SK-MEL-5 (cell line): ENCODE measurements around the gene INO80D. TPM values are rescaled to one million over a fixed set of nuclear protein-coding genes. Genes with fewer than 3 reads are reported as not detected.
"Not testable (repeated sequence)": the region's sequence is repeated elsewhere in the genome, so short reads cannot be mapped to it uniquely, and the experiment has no call there.

Source experiments
- DNase-seq: peaks from one replicate; pipeline ENCODE4 v3.0.0-alpha.2; 2016; ENCODE audit warnings: low read depth, low spot score
- in situ Hi-C: cut with HindIII; loops from 2 replicates; pipeline ENCODE4 v1.10.0; 2016; ENCODE audit warnings: low sequenced_read_pairs, high pct_unique_total_duplicates, low pct_unique_long_range_greater_than_20kb
- total RNA-seq: library from RNA; depleted of rRNA; stranded (reverse); fragments of >200 nt; shearing (Covaris generic); gene quantifications from 2 replicates; pipeline ENCODE4 v1.2.3, GENCODE V29; 2014

The INO80D gene
- total RNA-seq, 1 experiment from 2014 or later, result 6.8 TPM

DNA sequence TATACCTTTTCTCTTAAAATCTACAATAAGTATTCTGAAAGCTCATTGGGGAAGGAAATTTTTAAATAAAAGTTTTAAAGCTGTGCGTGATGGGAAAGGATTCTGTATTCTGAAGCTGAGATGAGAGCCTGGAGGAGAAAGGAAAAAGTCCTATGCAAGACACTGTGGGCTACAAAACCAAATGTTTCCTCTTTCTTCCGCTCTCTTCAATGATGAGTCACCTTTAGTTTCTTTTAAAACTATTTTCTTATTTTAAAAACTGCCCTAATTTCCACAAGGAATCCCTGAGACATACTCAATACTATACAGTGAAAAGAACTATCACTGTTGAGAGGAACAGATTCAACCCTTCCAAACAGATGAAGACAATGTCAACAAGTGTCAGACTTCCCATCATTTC is 87.4 kb downstream of the INO80D start:
- in situ Hi-C loops, result no loop called here
- DNase-seq, result no peak

DNA sequence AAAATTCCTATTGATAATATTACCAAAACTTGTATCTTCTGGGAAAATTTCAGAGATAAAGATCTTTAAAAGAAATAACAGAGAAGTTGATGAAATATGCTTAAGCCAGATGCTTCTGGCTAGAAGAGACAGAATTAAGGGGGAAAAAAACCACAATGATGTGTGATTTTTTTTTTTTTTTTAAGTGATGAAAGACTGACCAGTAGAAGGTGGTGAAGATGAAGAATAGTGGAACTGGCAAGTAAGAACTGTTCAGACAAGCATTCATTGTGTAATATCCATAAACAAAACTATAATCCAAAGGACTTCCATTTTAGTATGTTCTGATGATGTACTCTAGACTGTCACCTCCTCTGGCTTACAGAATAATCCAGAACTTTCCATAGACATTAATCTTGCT is 89.8 kb downstream of the INO80D start:
- DNase-seq, result no peak
- in situ Hi-C loops, result no loop called here

DNA sequence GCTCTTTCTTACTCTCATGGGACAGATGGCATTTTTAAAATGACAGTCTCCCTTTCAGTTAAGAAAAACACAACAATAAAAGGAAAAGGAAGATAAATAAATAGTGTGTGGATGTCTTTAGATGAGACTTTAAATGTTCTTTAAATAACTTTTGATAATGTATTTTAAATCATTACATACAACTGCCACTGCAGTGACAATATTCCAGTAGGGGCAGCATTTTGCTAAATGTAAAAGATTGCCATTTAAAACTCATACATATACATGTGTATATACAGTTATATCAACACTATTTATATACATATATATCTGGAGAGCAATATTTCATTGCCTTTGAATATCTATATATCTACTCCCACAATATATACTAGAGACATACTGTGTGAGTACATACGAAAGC is 90.7 kb downstream of the INO80D start:
- DNase-seq, result no peak
- in situ Hi-C loops, result no loop called here

DNA sequence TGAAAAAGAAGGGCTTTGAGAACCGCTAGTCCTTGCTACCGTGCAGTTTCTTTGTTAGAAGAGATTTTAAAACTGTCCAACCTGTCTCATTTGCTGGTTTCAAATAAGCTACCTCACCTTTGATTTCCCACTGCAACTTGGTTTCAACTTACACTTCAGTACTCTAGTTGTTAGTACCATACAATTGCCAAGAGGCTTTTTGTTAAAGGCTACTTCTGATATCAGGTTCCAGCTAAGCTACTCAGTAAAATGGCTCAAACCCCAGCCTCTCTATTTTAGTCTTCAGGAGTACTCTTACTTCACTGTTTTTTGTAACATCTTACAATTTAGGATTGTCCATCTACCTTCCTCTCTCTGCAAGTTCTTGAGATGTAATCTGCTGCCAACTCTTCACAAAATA is 91.6 kb downstream of the INO80D start:
- in situ Hi-C loops, result no loop called here
- no peak for DNase-seq

DNA sequence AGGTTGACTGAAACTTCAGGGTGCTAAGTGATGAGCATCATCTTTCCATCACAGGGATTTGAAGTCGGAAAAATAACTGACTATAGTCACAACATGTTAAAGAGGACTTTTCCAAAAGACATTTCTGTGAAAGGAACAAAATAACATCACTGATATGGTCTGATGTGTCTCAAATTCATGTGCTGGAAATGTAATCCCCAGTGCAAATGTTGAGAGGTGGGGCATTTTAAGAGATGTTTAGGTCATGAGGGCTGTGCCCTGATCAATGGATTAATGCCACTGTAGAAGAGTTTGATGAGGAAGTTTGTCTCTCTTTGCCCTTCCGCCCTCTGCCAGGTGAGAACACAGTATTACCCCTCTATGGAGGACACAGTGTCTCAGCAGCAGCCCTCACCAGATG is 95.9 kb downstream of the INO80D start:
- in situ Hi-C loops, result no loop called here
- no peak for DNase-seq

DNA sequence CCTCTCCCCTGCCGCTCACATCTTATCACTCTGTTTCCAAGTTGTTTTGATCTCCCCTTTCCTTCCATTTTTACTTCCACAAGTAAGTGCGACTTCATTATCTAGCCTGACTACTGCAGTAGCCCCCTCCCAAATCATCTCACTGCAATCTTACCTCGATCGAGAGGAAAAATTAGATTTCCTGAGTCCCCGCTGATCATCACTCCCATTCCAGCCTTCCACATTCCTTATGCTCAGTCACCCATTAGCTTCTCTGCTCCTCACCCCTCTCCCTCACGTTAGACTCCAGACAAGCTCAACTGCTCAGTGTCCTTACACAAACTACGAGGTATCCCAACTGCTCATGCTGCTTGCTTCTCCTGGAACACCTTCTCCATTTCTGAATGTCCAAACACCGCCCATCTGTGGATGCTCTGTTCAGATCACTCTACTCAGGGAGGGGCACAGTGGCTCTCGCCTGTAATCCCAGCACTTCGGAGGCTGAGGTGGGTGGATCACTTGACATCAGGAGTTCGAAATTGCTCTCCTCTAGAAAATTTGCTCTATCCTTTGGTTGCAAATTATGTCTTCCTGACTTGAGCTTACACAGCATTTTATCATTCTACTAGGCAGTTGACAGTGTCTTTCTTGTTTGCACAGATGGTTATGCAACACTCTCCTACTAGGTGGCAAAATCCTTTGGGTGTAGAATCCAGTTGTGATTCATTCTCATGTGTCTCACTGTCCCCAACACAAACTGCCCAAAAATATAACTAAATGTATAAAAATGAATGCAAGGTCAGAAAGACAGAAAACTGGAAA is 96.5 kb downstream of the INO80D start:
- in situ Hi-C loops, result no loop called here

DNA sequence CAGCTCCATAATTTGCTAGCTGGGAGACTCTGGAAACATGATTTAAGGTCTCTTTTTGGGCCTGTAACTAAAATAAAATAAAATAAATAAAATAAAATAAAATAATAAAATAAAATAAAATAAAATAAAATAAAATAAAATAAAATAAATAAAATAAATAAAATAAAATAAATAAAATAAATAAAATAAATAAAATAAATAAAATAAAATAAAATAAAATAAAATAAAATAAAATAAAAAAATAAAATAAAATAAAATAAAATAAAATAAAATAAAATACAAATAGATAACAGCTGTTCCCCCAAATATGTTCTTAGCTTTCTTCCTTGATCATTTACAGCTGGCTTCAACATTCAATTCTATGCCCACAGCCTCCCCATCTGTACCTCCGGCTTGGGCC is 97.3 kb downstream of the INO80D start:
- DNase-seq, in situ Hi-C loops: not testable (repeated sequence)

More for the DNA sequence above, 96.5 kb downstream of the INO80D start:
- no peak for DNase-seq

DNA sequence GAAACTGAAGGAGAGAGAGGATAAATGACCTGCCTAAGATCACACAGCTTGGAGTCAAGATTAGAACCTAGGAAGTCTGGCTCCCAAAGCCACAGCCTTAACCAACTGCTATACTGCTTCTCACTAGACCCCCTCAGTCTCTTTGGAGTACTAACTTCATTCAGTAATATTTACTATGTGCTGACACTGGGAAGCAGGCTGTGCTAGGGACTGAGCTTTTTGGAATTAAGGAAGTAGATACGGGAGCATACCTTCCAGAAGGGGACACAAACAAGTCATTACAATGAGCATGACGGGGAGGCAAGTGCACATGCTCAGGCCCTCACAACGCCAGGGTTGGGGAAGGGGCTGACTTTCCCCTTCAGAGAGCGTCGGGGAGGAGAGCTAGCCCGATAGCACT is 97.7 kb downstream of the INO80D start:
- DNase-seq, result no peak
- in situ Hi-C loops, result no loop called here

DNA sequence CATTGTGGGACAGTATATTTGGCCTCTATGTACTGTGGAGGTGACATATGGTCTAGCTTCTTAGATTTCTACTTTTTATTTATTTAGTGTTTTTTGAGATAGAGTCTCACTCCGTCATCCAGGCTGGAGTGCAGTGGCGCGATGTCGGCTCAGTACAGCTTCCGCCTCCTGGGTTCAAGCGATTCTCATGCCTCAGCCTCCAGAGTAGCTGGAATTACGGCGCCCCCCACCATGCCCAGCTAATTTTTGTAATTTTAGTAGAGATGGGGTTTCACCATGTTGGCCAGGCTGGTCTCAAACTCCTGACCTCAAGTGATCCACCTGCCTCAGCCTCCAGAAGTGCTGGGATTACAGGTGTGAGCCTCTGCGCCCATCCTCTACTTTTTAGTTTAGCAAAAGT is 99.6 kb downstream of the INO80D start:
- in situ Hi-C loops, DNase-seq: not testable (repeated sequence)

DNA sequence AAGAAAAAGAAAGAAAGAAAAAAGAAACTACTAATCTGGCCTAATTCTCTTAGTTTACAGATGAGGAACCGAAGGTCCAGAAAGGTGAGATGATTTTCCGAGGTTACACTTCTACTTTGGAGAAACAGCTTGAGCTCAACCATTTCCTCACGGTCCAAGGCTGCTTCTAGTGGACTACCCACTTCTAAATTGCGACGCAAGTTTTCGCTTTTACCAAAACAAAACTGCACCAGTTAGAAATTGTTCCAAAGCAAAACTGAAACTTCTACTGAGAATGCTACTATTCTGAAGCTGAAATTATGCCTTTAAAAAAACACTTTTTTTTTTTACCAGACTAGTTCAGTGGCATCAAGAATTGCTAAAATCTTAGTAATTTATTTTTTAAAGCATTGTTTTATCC is 101.6 kb downstream of the INO80D start:
- no peak for DNase-seq
- in situ Hi-C loops, result no loop called here

DNA sequence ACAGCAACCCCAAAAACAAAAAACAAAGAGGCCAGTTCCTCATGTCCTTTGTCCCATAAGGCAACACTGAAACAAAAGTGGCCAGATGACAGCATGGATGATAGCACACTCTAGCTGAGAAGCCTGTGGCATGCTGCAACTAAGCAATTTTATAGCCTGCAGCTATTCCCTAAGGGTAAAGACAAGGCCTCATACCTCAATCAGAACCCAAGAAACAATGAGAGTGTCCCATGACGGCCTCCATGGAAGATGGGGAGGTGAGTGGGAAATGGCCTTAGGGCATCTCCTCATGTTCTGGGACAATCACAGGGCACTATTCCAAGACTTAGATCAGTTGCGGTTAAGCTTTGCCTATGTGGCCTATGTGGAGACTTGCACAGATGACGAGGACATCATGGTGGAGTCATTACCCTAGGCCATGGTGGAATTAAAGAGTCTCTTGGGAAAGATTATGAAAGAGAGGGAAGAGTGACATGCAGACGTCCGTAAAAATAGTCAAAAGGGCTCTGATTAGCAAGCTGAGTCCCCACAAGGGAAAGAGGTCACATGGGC is 103.1 kb downstream of the INO80D start:
- no peak for DNase-seq
- in situ Hi-C loops, result no loop called here

DNA sequence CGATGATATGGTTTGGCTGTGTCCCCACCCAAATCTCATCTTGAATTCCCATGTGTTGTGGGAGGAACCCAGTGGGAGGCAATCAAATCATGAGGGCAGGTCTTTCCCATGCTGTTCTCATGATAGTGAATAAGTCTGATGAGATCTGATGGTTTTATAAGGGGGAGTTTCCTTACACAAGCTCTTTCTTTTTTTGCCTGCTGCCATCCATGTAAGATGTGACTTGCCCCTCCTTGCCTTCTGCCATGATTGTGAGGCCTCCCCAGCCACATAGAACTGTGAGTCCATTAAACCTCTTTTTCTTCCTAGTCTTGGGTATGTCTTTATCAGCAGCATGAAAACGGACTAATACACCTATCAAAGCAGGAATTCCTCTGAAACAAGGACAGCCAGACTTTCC is 107.2 kb downstream of the INO80D start:
- DNase-seq, in situ Hi-C loops: not testable (repeated sequence)

DNA sequence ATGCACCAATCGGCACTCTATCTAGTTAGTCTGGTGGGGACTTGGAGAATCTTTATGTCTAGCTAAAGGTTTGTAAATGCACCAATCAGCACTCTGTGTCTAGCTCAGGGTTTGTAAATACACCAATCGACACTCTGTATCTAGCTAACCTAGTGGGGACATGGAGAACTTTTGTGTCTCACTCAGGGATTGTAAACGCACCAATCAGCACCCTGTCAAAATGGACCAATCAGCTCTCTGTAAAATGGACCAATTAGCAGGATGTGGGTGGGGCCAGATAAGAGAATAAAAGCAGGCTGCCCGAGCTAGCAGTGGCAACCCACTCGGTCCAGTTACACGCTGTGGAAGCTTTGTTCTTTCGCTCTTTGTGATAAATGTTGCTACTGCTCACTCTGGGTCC is 108.3 kb downstream of the INO80D start:
- in situ Hi-C loops, DNase-seq: not testable (repeated sequence)

DNA sequence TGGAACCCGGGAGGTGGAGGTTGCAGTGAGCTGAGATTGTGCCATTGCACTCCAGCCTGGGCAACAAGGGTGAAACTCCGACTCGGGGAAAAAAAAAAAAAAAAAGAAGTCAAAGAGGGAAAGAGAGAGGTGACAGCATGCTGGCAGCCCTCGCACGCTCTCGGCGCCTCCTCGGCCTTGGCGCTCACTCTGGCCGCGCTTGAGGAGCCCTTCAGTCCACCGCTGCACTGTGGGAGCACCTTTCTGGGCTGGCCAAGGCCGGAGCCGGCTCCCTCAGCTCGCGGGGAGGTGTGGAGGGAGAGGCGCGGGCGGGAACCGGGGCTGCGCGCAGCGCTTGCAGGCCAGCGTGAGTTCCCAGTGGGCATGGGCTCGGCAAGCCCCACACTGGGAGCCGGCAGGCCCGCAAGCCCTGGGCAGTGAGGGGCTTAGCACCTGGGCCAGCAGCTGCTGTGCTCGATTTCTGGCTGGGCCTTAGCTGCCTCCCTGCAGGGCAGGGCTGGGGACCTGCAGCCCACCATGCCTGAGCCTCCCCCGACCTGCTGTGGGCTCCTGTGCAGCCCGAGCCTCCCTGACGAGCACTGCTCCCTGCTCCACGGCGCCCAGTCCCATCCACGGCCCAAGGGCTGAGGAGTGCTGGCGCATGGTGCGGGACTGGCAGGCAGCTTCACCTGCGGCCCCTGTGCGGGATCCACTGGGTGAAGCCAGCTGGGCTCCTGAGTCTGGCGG is 108.9 kb downstream of the INO80D start:
- DNase-seq, in situ Hi-C loops: not testable (repeated sequence)

DNA sequence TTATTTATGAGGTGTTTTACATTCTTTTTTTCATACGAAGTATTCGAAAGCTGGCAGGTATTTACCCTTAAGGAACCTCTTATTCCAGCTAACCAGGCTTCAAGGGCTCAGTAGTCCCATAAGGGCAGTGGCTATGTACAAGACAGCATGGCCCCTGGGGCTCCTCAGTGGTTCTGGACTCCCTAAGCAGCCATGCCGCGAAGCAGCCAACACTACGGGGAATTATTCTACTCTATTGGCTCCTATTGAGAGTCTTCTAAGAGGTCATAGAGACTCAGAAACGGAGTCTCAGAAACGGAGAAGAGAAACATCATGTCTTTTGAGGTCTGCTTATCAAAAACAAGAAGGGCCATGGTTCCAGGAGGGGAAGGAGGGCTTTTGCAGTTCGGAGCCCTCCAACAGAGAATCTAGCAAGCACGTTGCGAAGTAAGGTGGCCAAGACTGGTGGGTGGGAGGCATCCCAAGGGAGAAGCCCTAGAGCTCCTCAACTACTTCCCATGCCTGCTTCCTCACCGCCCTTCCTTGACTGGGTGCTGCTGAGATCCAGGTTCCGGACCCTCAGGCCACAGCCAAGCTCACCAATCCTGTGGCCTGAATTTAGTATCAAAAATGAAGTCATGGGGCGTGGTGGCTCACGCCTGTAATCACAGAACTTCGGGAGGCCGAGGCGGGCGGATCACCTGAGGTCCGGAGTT is 109.7 kb downstream of the INO80D start:
- in situ Hi-C loops, result no loop called here
- no peak for DNase-seq

DNA sequence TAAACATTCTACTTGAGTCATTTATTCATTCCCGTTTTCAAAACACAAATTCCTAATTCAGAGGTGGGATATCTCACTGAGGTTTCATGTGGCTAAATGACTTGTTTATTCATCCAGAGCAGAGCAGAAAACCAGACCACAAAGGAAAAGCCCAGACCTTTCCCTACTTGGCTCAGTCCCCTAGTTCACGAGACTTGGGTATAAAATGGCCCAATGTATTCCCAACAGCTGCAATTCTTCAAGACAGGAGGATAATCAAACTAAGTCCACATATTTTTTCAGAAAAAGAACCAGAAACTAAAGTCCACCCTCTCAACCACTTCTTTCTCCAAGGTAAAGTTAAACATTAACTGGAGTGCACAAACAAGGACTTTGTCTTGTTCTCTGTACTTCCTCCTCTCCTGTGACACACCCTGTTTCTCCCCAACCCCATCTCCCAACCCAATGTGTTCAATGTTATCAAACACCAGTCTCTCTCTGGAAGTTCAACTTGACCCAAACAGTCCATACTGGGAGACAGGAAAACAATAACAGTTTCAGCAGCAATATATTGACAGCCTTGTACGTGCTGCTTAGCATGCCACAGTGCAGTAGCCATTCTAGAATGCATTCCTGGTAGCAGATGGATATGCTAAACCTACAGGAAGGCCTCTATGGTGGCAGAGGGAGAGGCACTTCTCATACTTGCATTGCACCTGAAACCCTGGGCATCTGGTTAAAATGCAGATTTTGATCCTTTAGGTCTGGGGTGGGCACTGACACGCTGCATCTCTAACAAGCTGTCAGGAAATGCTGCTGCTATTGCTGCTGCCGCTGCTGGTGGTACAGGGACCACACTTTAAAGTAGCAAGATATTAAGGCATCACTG is 110.7 kb downstream of the INO80D start:
- DNase-seq, result peak; percentile 39
- in situ Hi-C loops, result no loop called here

DNA sequence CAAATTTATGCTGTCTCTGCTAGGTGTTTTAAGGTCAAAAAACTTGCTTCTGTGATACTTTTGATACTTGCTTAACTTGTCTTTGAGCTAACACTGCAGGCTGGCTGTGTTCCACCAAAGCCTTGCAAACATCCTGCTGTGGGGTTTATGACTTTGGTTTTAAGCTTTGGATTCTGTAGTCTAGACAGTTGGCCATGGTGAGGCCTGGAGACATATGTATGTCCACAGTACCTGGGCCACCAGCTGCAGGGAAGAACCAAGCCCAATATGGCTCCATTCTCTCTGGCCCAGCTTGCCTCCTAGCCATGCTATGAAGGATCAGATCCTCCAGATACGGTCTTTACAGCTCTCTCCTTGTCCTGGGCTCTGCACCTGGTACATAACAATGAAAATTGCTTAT is 113.9 kb downstream of the INO80D start:
- in situ Hi-C loops, result no loop called here
- no peak for DNase-seq
